DOHH2 (cell line): Measurements from ENCODE around the gene CASP14.
"Not testable (repeated sequence)": the region's sequence is repeated elsewhere in the genome, so short reads cannot be mapped to it uniquely, and the experiment has no call there.

Experiments
- EZH2phosphoT487 ChIP-seq: fragments of 200-600 bp; sonication (generic); IDR thresholded peaks from 2 replicates; pipeline ENCODE4 v1.6.1; 2017; ENCODE audit warnings: borderline replicate concordance, mild to moderate bottlenecking, antibody characterized with exemption, low read length, moderate library complexity, mixed read lengths
- TF ChIP-seq, protein P1 (sequence below): fragments of 200-600 bp; sonication (generic); IDR thresholded peaks from one replicate; pipeline ENCODE4 v1.5.1; 2014; ENCODE audit warnings: antibody characterized with exemption, mild to moderate bottlenecking, low read depth, low read length; ENCODE audit not compliant: poor library complexity, severe bottlenecking

DNA sequence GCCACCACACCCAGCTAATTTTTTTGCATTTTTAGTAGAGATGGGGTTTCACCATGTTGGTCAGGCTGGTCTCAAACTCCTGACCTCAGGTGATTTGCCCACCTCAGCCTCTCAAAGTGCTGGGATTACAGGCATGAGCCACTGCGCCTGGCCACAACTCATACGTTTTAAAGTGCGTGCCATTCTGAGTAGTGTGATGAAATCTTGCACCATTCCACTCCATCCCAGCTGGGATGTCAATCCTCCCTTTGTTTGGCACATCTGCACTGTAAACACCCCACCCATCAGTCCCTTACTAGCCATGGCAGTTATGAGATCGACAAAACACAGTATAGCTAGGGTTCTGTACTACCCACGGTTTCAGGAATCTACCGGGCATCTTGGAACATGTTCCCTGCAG lies 48.7 kb downstream of the CASP14 start:
- TF ChIP-seq, protein P1, sequence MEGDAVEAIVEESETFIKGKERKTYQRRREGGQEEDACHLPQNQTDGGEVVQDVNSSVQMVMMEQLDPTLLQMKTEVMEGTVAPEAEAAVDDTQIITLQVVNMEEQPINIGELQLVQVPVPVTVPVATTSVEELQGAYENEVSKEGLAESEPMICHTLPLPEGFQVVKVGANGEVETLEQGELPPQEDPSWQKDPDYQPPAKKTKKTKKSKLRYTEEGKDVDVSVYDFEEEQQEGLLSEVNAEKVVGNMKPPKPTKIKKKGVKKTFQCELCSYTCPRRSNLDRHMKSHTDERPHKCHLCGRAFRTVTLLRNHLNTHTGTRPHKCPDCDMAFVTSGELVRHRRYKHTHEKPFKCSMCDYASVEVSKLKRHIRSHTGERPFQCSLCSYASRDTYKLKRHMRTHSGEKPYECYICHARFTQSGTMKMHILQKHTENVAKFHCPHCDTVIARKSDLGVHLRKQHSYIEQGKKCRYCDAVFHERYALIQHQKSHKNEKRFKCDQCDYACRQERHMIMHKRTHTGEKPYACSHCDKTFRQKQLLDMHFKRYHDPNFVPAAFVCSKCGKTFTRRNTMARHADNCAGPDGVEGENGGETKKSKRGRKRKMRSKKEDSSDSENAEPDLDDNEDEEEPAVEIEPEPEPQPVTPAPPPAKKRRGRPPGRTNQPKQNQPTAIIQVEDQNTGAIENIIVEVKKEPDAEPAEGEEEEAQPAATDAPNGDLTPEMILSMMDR = not testable (repeated sequence)
- TF ChIP-seq EZH2phosphoT487 = not testable (repeated sequence)
